ENCODE measurements around the gene PSEN2.
"Not testable (repeated sequence)": the region's sequence is repeated elsewhere in the genome, so short reads cannot be mapped to it uniquely, and the experiment has no call there.

Gene PSEN2

GRCh38 chr1:226870401-226871279 lies at the start of gene PSEN2:
Gene PSEN2 (plus strand): TSS chr1:226870616. CDS start chr1:226881908, 11,292 bp downstream.
- DNase-seq = peak; percentile 63

GRCh38 chr1:226820941-226821718 lies 49.3 kb upstream of the PSEN2 start:
- DNase-seq = no peak

- no peak for DNase-seq
Measured at GRCh38 chr1:226821719-226822085, 48.7 kb upstream of the PSEN2 start.

- DNase-seq = no peak
Measured at GRCh38 chr1:226823643-226824042, 46.8 kb upstream of the PSEN2 start.

- DNase-seq = no peak
Measured at GRCh38 chr1:226825037-226825745, 45.2 kb upstream of the PSEN2 start.

- no peak for DNase-seq
Measured at GRCh38 chr1:226825746-226826100, 44.7 kb upstream of the PSEN2 start.

GRCh38 chr1:226826479-226827261 lies 43.7 kb upstream of the PSEN2 start:
- DNase-seq = no peak

GRCh38 chr1:226827458-226827857 lies 43.0 kb upstream of the PSEN2 start:
- peak; percentile 35 for DNase-seq

- peak; percentile 97 for DNase-seq
Measured at GRCh38 chr1:226827968-226828513, 42.4 kb upstream of the PSEN2 start.

- DNase-seq = no peak
Measured at GRCh38 chr1:226829105-226829504, 41.3 kb upstream of the PSEN2 start.

- no peak for DNase-seq
Measured at GRCh38 chr1:226831953-226832352, 38.5 kb upstream of the PSEN2 start.

- DNase-seq = no peak
Measured at GRCh38 chr1:226832613-226833012, 37.8 kb upstream of the PSEN2 start.

GRCh38 chr1:226834179-226834578 lies 36.2 kb upstream of the PSEN2 start:
- DNase-seq = not testable (repeated sequence)

GRCh38 chr1:226835396-226835795 lies 35.0 kb upstream of the PSEN2 start:
- DNase-seq = not testable (repeated sequence)

GRCh38 chr1:226837966-226838365 lies 32.5 kb upstream of the PSEN2 start:
- not testable (repeated sequence) for DNase-seq

- DNase-seq = no peak
Measured at GRCh38 chr1:226838456-226838855, 32.0 kb upstream of the PSEN2 start.

- no peak for DNase-seq
Measured at GRCh38 chr1:226845624-226846023, 24.8 kb upstream of the PSEN2 start.

- DNase-seq = no peak
Measured at GRCh38 chr1:226846786-226847185, 23.6 kb upstream of the PSEN2 start.

- not testable (repeated sequence) for DNase-seq
Measured at GRCh38 chr1:226854548-226854947, 15.9 kb upstream of the PSEN2 start.

GRCh38 chr1:226862890-226863289 lies 7.5 kb upstream of the PSEN2 start:
- DNase-seq = no peak

GRCh38 chr1:226863446-226863845 lies 7.0 kb upstream of the PSEN2 start:
- no peak for DNase-seq

- no peak for DNase-seq
Measured at GRCh38 chr1:226864311-226864710, 6.1 kb upstream of the PSEN2 start.
